GM18520 (cell line): ENCODE results near the gene SUGCT.
"Not testable (repeated sequence)": the region's sequence is repeated elsewhere in the genome, so short reads cannot be mapped to it uniquely, and the experiment has no call there.

Experiments used
- ATAC-seq: cut with Tn5 transposase; IDR thresholded peaks from one replicate; pipeline ENCODE4 v1.9.1; 2021; ENCODE audit not compliant: unreplicated experiment

Gene SUGCT

GRCh38 chr7:40244226-40244625 is 109.4 kb downstream of the SUGCT start:
- no peak for ATAC-seq

DNA sequence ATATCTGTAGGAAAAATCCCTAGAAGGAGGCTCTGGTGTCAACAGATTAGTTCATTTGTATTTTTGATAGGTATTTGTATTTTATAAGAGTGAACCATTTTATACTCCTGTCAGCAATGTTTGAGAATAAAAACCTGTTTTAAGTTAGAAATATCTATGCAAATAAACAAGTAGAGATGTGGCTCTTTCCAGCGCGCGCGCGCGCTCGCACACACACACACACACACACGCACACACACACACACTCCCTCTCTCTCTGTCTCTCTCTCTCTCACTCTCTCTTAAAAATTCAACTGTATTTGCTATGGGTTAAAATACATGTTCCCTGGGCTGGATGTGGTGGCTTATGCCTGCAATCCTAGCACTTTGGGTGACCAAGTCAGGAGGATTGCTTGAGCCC is 113.9 kb downstream of the SUGCT start:
- no peak for ATAC-seq

- ATAC-seq, result not testable (repeated sequence)
Measured at GRCh38 chr7:40253444-40253843, 118.6 kb downstream of the SUGCT start.

DNA sequence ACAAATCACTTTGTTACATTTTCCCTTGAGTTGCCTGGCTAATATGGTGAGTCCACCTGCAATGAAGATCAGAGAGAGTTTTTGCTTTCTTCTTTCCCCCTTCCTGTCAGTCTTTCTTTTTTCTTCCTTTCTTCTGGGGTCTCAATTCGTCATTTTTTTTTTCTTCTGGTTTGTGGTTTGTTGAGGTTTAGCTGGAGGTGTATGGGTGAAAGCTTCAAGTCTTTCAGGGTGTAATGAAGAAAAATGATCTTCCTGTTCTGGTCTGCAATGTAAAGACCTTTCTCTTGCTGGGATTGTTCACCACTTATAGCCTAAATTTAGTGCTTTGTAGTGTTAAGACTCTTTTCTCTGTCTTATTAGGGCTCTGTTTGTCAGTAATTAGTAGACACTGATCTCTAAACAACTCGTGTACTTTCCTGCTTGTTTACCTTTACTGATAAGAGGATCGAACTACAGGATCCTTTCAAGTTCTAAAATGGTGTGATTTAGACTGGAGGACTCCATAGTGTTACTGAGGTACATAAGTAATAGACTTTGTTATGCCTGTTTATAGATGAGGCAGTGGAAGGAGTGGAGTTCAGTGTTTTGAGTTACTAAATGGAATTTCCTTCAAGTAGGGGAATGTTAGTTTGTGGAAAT is 129.1 kb downstream of the SUGCT start:
- ATAC-seq, result no peak

DNA sequence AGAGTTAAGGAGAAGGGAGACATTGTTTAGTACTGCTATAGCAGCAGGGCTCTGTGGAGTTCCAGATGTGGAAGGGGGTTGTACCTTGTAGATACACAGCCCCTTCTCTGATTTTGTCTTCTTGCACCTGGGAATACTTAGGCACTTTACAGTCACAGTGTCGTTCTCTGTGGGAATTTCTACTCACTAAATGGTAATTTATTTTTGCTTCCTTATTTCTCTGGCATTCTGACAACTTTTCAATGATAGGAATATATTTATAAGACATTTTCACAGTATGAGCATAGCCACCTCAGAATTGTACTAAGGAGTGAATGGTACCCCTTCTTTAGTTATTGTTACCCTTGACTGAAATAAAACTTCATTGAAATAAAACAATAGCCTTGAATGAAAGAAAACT is 132.8 kb downstream of the SUGCT start:
- no peak for ATAC-seq

GRCh38 chr7:40268810-40269209 is 134.0 kb downstream of the SUGCT start:
- ATAC-seq, result peak; percentile 67

- ATAC-seq, result no peak
Measured at GRCh38 chr7:40276061-40276460, 141.3 kb downstream of the SUGCT start.

GRCh38 chr7:40279991-40280390 is 145.2 kb downstream of the SUGCT start:
- ATAC-seq, result no peak

DNA sequence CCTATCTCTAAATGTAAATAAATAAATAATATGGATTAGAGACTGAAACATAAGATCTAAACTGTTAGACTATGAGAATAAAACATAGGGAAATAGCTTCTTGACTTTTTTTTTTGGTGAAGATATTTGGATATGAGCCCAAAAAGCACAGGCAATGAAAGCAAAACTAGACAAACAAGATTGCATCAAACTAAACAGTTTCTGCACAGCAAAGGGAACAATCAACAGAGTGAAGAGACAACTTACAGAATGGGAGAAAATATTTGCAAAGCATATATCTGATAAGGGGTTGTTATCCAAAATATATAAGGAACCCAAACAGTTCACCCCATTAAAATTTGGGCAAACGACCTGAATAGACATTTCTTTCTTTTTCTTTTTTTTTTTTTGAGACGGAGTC is 148.1 kb downstream of the SUGCT start:
- ATAC-seq, result no peak

- ATAC-seq, result no peak
Measured at GRCh38 chr7:40283391-40283790, 148.6 kb downstream of the SUGCT start.

DNA sequence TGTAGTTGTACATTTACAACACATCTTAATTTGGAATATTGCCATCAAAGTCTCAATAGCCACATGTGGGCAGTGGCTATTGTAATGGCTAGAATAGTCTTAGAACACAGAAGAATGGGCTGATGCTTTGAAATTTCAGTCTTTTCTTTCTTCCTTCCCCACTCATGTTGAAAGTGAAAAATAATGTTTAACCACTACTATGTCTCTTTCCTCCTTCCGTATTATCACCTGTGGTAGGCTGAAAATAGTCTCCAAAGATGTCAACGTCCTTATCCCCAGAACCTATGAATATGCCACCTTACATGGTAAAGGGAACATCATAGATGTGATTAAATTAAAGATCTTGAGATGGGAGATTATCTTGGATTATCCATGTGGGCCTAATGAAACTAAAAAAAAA is 154.0 kb downstream of the SUGCT start:
- ATAC-seq, result no peak

- ATAC-seq, result no peak
Measured at GRCh38 chr7:40297741-40298311, 163.0 kb downstream of the SUGCT start.

- no peak for ATAC-seq
Measured at GRCh38 chr7:40298421-40298820, 163.6 kb downstream of the SUGCT start.

- ATAC-seq, result no peak
Measured at GRCh38 chr7:40299097-40299496, 164.3 kb downstream of the SUGCT start.

- no peak for ATAC-seq
Measured at GRCh38 chr7:40300146-40300670, 165.4 kb downstream of the SUGCT start.

DNA sequence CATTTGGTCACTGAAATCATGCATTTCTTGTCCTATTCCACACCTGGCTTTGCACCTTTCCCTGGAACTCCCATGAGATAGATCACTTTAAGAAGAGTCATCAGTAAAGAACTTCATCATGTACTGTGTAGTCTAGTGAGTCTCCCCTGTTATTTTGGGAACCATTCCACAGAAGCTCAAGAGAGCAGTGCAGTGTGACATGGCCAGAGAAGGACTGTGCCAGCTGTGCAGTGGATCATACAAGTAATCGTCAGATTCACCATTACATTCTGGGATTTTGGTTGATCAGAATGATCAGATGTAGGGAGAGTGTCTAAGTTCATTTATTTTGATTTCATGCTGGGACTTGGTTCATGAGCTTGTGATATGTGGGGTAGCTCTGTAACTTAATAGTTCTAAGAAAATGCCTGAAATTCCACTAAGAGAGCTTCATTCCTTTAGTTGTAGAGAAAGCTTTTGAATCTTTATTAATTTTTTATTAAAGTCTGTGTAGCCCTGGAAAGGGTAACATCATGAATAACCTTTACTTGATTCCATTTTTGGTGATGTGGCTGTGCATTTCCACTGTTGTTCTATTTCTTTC is 166.8 kb downstream of the SUGCT start:
- no peak for ATAC-seq

DNA sequence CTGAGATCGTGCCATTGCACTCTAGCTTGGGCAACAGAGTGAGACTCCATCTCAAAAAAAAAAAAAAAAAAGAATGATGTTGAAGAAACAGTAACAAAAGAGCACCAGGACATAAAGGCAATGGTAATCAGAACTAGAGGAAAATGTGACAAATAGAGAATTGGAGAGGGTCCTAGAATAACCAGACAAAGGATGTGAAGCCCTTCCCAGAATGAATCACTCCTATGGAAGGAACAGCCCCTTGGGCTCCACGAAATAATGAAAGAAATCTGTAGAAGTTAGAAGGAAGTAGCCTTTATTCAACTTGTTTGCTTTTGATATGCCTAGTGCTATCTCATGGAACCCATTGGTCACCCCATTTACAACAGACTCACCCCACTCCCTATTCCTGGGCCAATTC is 169.2 kb downstream of the SUGCT start:
- no peak for ATAC-seq

- ATAC-seq, result no peak
Measured at GRCh38 chr7:40305229-40305628, 170.4 kb downstream of the SUGCT start.

GRCh38 chr7:40306025-40306424 is 171.2 kb downstream of the SUGCT start:
- ATAC-seq, result no peak

DNA sequence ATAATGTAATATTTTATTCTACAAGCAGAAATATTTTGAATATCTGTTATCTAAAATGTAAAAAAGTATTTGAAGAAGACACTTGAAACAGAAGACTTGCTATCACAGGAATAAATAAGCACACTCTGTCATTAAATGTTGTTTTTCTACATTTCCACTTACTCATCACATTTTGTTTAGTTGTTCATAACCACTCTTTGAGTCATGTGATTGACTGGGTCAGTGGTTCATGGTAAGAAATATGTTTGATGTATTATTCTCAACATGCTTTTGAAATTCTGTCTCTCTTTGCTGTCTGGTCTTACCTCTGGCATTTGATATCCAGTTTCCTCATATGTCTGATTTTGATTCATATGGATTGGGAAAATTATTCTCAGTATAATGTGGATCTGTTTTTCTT is 171.8 kb downstream of the SUGCT start:
- no peak for ATAC-seq

- no peak for ATAC-seq
Measured at GRCh38 chr7:40310258-40310657, 175.5 kb downstream of the SUGCT start.

- ATAC-seq, result peak; percentile 100
Measured at GRCh38 chr7:40311307-40311706, 176.5 kb downstream of the SUGCT start.

GRCh38 chr7:40315277-40315676 is 180.5 kb downstream of the SUGCT start:
- no peak for ATAC-seq
